Mesenteric fat pad (tissue), 1 donor: Measurements from ENCODE around the gene CFAP43. TPM values are rescaled to one million over a fixed set of nuclear protein-coding genes. Genes with fewer than 3 reads are reported as not detected.

ENCODE experiments used
- DNase-seq: peaks from one replicate; pipeline ENCODE4 v3.0.0-alpha.2; 2020; ENCODE audit warnings: low spot score
- total RNA-seq: library from RNA; stranded (reverse); fragmentation: NEBNext Ultra II Directional; extraction: Animal tissue kit (Norgen Biotek cat#: 25700); gene quantifications from one replicate; pipeline ENCODE4 v1.2.1, GENCODE V29; 2021
- donor health status: DM: yes; HTN: yes; CAD: no.

CFAP43 gene
- total RNA-seq, 1 donor from 2014 or later, result 0.06 TPM

GRCh38 chr10:104143829-104144228, 88.3 kb downstream of the CFAP43 start:
- no peak for DNase-seq

GRCh38 chr10:104142081-104142480, 90.1 kb downstream of the CFAP43 start:
- no peak for DNase-seq

GRCh38 chr10:104139221-104139620, 92.9 kb downstream of the CFAP43 start:
- no peak for DNase-seq

- no peak for DNase-seq
These were observed 94.0 kb downstream of the CFAP43 start for GRCh38 chr10:104138131-104138530.

- DNase-seq, result no peak
These were observed 102.1 kb downstream of the CFAP43 start for GRCh38 chr10:104130041-104130440.

GRCh38 chr10:104128214-104128613, 104.0 kb downstream of the CFAP43 start:
- DNase-seq, result no peak

GRCh38 chr10:104127411-104127810, 104.8 kb downstream of the CFAP43 start:
- no peak for DNase-seq

GRCh38 chr10:104123397-104123796, 108.8 kb downstream of the CFAP43 start:
- no peak for DNase-seq

GRCh38 chr10:104122225-104123107, 109.7 kb downstream of the CFAP43 start:
- no peak for DNase-seq

- DNase-seq, result peak; percentile 100
These were observed 110.5 kb downstream of the CFAP43 start, which contains the start of gene SFR1 for GRCh38 chr10:104121485-104122224. SFR1 (plus strand) TSS chr10:104122171; CDS start chr10:104122184, 13 bp downstream.

GRCh38 chr10:104120903-104121484, 111.2 kb downstream of the CFAP43 start:
- DNase-seq, result peak; percentile 92

GRCh38 chr10:104120512-104120902, 111.7 kb downstream of the CFAP43 start:
- no peak for DNase-seq

GRCh38 chr10:104119996-104120395, 112.2 kb downstream of the CFAP43 start:
- DNase-seq, result no peak

GRCh38 chr10:104117839-104118323, 114.3 kb downstream of the CFAP43 start:
- no peak for DNase-seq

- DNase-seq, result no peak
These were observed 118.7 kb downstream of the CFAP43 start for GRCh38 chr10:104113376-104113956.

- no peak for DNase-seq
These were observed 122.1 kb downstream of the CFAP43 start for GRCh38 chr10:104109908-104110662.

GRCh38 chr10:104104926-104105325, 127.2 kb downstream of the CFAP43 start:
- DNase-seq, result no peak

- no peak for DNase-seq
These were observed 127.7 kb downstream of the CFAP43 start for GRCh38 chr10:104104418-104104817.

GRCh38 chr10:104103956-104104355, 128.2 kb downstream of the CFAP43 start:
- no peak for DNase-seq

GRCh38 chr10:104101902-104102301, 130.3 kb downstream of the CFAP43 start:
- no peak for DNase-seq

GRCh38 chr10:104100795-104101194, 131.4 kb downstream of the CFAP43 start:
- DNase-seq, result no peak
